Vagina (tissue), 2 donors: ENCODE data around the gene NLGN1.

ENCODE experiments used
- POLR2A ChIP-seq, 2 donors: fragments of 450-650 bp; IDR thresholded peaks; one replicate each; pipeline ENCODE4 v1.6.1; 2017; ENCODE audit warnings: antibody characterized with exemption in 2 of 2, mild to moderate bottlenecking in 2 of 2, moderate library complexity in 2 of 2
- TF ChIP-seq, protein P1 (sequence below), 3 experiments: fragments of 450-650 bp in 2 of 3; fragments of 200-600 bp in 1 of 3; sonication (generic) in 1 of 3; IDR thresholded peaks; one replicate each; pipeline ENCODE4 v1.5.1; 2017 to 2019; ENCODE audit warnings: antibody characterized with exemption in 3 of 3, mild to moderate bottlenecking in 2 of 3, moderate library complexity in 2 of 3

DNA sequence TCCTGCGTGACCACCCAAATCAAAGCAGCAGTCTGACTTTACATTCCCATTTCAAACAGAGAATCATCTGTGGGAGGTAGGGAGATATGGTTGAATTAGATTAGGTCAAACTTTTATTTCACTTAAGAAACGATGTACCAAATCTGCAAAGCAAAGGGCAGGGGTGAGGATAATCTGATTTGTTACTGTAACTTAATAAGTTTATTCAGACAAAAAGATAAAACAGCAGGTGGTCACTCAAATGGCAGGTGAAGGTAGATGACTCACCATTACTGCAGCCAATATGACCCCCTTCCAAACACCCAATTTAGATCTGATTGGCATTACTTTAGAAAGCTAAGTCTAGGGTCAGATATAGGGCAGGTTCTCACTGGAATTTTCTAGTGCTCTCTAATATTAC is 810.6 kb downstream of the NLGN1 start:
- TF ChIP-seq POLR2A (IDR thresholded peaks at IDR 0.05): no peak
- TF ChIP-seq, protein P1, sequence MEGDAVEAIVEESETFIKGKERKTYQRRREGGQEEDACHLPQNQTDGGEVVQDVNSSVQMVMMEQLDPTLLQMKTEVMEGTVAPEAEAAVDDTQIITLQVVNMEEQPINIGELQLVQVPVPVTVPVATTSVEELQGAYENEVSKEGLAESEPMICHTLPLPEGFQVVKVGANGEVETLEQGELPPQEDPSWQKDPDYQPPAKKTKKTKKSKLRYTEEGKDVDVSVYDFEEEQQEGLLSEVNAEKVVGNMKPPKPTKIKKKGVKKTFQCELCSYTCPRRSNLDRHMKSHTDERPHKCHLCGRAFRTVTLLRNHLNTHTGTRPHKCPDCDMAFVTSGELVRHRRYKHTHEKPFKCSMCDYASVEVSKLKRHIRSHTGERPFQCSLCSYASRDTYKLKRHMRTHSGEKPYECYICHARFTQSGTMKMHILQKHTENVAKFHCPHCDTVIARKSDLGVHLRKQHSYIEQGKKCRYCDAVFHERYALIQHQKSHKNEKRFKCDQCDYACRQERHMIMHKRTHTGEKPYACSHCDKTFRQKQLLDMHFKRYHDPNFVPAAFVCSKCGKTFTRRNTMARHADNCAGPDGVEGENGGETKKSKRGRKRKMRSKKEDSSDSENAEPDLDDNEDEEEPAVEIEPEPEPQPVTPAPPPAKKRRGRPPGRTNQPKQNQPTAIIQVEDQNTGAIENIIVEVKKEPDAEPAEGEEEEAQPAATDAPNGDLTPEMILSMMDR (IDR thresholded peaks at IDR 0.05): no peak
